ENCODE results near the gene PRDM7.
"Not testable (repeated sequence)": the region's sequence is repeated elsewhere in the genome, so short reads cannot be mapped to it uniquely, and the experiment has no call there.

The PRDM7 gene

DNA sequence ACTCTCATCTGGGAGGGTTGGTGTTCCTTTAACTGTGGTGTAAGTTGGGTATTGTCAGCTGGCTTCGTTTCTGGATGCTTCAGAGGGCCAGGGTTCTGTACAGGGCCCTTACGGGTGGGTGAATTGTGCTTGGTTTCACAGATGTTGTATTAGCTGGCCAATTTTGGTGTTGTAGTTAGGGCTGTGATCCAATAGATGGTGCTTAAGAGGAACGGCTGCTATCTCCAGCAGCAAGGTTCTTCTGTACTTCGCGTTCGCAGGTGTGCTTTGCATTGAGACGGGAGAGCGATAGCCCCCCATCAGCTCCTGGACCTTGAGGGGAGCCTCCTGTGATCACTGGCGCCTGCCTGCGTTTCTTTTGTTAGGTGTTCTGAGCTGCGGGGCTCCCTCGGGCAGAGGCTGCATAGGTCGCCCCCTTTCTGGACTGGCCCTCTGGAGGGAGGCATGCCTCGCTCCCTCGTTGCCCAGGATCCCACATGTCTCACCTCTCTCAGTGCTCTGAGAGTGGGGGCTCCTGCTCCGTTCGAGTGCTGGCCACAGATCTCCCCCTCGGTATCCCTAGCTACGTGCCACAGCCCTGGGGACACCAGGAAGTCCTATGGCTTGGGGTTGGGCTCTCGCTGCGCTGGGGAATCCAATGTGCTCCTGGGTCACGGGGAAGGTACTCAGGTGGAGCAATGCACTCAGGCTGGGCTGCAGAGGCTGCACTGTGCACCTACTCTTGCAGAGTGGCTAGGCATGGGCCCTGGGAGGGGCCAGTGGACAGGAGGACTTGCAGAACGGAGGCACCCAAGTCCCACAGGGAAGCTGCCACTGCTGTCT is 837 bp upstream of the PRDM7 start:
- H3K27ac ChIP-seq: no peak overlapping the region
- DNase-seq (ENCODE audit: low read depth, low spot score): no peak

DNA sequence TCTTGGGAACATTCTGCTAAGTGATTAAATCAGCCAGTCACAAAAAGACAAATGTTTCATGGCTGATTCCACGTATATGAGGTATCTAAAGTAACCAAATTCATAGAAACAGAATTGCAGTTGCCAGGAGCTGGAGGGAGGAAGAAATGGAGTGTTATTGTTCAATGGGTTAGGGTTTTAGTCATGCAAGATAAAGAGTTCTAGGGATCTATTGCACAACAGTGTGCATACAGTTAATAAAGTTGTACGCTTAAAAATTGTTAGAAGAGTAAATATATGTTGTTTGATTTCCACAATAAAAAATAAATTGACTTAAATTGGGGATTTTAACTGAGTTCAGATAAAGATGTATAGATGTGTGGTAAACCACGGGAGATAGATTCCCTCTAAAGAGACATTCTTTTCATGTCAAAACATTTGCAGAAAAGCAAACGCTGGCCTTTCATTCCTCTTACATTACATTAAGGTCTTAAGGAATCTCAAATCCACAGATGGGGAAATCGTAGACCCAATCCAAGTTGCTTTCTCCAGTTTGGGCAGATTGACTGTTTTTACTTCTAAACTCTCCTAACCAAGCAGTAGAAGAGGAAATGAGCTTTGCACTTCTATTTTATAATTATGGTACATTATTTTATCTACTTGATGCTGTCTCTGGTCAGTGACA is 4.6 kb downstream of the PRDM7 start:
- no peak overlapping the region for H3K27ac ChIP-seq
- DNase-seq (ENCODE audit: low read depth, low spot score): no peak

DNA sequence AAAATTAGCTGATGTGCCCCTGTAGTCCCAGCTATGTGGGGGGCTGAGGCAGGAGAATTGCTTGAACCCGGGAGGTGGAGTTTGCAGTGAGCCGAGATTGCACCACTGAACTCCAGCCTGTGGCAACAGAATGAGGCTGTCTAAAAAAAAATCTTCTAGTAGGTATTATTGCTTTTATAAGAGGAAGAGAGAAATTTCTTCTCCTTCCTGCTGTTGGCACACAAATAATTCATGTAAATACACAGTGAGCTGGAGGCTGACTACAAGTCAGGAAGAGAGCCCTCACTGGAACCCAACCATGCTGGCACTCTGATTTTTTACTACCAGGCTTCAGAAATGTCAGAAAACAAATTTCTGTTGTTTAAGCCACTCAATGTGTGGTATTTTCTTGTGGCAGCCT is 6.7 kb downstream of the PRDM7 start:
- DNase-seq (ENCODE audit: low read depth, low spot score): no peak
- no peak overlapping the region for H3K27ac ChIP-seq

DNA sequence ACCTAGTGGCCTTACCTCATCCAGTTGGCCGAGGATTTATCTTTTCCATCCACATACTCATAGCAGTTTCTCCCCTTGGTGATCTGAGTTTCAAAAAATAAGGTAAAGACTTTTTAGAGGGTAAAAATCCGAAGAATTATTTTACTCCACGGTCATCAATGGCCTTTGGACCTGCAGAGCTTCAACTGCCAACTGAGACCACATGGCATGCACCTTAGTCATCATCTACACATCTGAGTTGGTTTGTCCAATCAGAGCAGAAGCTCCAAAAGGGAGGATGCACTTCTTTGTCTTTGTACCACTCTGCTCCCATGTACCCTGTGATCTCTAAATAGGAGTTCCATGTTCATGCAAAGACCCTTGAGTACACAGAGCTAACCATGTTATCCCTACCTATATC is 15.7 kb downstream of the PRDM7 start:
- no peak overlapping the region for H3K27ac ChIP-seq
- no peak for DNase-seq (ENCODE audit: low read depth, low spot score)

DNA sequence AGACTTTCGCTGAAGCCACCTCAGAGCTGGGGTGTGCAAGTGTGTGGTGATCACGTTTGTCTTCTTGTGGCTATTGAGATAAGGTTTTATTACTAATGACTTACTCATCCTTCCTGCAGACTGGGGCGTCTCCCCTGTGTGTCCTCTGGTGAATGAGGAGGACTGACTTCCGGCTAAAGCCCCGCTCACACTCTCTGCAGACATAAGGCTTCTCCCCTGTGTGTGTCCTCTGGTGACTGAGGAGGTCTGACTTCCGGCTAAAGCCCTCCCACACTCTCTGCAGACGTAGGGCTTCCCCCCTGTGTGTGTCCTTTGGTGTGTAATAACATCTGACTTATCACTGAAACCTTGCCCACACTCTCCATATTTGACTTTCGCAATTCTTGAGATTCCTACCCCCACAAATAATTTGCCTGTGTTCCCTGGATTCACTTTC is 19.4 kb downstream of the PRDM7 start:
- H3K27ac ChIP-seq: no peak overlapping the region
- DNase-seq (ENCODE audit: low read depth, low spot score): no peak

DNA sequence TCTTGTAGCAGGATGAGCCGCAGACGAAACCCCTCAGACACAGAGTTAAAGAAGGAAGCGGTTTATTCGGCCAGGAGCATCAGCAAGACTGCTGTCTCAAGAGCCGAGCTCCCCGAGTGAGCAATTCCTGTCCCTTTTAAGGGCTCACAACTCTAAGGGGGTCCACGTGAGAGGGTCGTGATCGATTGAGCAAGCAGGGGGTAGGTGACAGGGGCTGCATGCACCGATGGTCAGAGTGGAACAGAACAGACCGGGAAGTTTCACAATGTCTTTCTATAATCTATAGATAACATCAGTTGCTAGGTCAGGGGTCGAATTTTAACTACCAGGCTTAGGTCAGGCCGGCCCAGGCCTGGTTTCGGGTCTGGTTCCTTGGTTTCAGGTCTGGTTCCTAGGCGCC is 20.6 kb downstream of the PRDM7 start:
- H3K27ac ChIP-seq; DNase-seq (ENCODE audit: low read depth, low spot score): not testable (repeated sequence)

DNA sequence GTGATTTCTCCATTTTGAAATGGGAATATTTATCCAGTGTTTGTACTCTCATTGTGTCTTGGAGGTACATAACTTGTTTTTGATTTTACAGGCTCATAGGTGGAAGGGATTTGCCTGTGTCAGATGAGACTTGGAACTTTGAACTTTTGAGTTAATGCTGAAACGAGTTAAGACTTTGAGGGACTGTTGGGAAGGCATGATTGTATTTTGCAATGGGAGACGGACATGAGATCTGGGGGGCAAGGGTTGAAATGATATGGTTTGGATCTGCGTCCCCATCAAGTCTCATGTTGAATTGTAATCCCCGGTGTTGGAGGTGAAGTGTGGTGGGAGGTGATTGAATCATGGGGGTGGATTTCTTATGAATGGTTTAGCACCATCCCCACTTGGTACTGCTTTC is 21.8 kb downstream of the PRDM7 start:
- no peak overlapping the region for H3K27ac ChIP-seq

DNA sequence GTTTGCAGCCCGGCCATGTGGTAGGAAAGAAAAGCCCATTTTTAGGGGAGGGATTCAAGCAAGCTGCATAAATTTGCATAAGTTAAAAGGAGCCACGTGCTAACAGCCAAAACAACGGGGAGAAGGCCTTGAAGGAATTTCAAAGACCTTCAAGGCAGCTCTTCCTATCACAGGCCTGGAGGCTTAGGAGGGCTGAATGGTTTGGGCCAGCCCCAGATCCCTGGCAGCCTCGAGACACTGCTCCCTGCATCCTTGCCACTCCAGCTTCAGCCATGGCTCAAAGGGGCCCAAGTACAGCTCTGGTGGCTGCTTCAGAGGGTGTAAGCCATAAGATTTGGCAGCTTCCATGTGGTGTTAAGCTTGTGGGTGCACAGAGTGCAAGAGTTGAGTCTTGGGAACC is 22.6 kb downstream of the PRDM7 start:
- no peak overlapping the region for H3K27ac ChIP-seq
- no peak for DNase-seq (ENCODE audit: low read depth, low spot score)

More for the DNA sequence above, 21.8 kb downstream of the PRDM7 start:
- no peak for DNase-seq (ENCODE audit: low read depth, low spot score)

DNA sequence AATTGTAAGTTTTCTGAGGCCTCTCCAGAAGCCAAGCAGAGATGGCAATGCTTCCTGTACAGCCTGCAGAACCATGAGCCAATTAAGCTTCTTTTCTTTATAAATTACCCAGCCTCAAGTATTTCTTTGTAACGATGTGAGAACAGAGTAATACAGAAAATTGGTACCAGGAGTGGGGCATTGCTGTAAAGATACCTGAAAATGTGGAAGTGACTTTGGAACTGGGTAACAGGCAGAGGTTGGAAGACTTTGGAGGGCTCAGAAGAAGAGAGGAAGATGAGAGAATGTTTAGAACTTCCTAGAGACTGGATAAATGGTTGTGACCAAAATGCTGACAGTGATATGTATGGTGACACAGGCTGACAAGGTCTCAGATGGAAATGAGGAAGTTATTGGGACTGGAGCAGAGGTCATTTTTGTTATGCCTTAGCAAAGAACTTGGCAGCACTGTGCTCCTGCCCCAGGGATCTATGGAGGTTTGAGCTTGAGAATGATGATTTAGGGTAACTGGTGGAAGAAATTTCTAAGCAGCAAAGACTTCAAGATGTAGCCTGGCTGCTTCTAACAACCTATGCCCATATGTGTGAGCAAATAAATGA is 23.1 kb downstream of the PRDM7 start:
- H3K27ac ChIP-seq: no peak overlapping the region
- DNase-seq (ENCODE audit: low read depth, low spot score): no peak

DNA sequence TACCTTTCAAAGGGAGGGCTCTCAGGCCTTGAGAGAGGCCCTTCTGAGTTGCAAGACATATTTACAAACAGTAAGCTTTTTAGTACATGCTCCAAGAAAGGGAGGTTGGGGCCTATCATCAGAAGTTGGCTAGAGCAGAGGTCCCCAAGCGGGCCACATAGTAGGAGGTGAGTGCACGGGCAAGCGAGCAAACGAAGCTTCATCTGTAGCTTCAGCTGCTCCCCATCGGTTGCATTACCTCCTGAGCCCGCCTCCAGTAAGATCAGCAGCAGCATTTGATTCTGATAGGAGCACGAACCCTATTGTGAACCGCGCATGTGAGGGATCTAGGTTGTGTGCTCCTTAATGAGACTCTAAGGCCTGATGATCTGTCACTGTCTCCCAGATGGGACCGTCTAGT is 26.2 kb downstream of the PRDM7 start:
- H3K27ac ChIP-seq: no peak overlapping the region
- no peak for DNase-seq (ENCODE audit: low read depth, low spot score)

DNA sequence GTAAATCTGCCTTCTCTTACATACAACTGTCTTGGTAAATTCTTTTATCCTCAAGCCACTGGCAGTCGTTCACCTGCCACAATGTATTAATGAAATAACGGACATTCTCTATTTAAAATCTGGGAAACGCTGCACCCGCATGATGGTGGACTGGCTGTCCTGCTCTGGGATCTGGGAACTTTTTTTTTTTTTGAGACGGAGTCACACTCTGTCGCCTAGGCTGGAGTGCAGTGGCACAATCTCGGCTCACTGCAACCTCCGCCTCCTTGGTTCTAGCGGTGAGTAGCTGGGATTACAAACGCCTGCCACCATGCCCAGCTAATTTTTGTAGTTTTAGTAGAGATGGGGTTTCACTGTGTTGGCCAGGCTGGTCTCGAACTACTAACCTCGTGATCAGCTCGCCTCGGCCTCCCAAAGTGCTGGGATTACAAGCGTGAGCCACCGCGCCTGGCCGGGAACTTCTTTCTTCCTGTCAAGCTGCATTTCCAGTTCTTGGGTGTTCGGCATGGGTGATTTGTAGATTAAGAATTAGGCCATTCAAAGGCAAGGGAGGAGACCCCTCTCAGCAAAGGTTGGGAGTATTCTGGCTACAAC is 28.3 kb downstream of the PRDM7 start:
- no peak for DNase-seq (ENCODE audit: low read depth, low spot score)
- H3K27ac ChIP-seq: no peak overlapping the region

DNA sequence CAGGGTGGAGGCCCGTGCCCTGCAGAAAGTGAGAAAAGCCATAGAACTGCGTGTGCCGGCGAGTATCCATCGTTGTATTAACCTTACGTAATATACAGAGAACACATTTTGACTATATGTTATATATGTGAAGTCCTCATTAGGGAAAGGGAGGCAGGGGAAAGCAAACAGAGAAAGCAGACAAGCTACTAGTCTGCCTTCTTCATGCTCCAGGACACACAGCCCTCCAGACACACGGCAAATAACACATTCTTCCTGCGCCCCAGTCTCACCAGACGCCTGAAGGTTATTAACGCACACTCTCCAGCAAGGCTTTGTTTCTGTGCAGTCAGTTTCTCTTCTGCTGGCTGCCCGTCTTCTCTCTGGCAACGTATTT is 28.8 kb downstream of the PRDM7 start:
- H3K27ac ChIP-seq: no peak overlapping the region

DNA sequence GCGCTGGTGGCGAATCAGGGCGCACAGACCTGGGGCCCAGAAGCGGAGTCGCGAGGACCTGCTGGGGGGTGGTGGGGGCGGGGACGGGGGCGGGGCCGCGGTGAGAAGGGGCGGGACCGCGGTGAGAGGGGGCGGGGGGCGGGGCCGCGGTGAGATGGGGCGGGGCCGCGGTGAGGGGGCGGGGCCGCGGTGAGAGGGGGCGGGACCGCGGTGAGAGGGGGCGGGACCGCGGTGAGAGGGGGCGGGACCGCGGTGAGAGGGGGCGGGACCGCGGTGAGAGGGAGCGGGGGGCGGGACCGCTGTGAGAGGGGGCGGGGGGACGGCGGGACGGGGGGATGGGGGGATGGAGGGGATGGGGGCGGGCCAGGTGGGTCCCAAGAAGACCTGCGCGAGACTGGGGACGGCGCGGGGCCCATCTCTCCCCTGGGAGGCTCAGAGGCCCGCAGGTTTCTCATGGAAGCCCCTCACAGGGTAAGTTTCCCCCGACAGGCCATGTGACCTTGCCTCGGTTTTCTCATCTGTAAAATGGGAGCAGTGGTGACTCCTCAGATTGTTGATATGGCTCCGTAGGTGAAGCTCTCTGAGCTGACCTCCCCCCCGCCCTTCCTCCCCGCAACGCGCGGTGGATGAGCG is 29.3 kb downstream of the PRDM7 start:
- no peak for DNase-seq (ENCODE audit: low read depth, low spot score)
- H3K27ac ChIP-seq: no peak overlapping the region

More for the DNA sequence above, 28.8 kb downstream of the PRDM7 start:
- DNase-seq (ENCODE audit: low read depth, low spot score): no peak

DNA sequence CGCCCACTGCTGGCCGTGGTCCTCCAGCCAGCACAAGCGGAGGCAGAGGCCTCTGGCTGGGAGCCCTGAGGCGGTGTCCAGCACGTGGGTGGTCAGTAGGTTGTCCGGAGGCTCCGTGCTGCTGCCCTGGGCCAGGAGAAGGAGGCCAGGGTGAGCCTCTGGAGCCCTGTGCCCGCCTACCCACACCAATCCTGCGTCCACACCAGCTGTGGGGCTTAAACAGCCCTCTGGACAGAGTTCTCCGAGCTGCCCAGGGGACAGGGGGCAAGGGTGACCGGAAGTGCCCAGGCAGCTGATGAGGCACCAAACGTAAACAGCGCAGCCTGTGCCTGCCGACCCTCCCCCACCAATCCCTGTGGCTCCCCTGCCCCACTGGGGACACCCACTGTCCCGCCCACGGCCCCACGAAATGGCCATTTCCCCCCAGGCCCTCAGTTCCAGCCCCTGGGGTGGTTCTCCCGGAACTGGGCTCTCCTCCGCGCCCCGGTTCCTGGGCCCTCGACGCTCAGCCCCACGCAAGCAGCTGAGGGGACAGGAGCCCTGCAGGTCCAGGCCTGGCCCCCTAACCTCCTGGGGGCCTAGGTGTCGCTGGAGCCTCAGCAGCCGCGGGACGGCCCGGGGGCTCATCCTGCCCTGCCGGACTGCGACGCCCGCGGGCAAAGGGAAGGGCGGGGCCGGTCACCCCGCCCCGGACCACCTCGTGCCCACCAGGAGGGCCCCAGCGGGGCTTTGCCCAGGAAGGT is 30.0 kb downstream of the PRDM7 start:
- no peak overlapping the region for H3K27ac ChIP-seq
- no peak for DNase-seq (ENCODE audit: low read depth, low spot score)

DNA sequence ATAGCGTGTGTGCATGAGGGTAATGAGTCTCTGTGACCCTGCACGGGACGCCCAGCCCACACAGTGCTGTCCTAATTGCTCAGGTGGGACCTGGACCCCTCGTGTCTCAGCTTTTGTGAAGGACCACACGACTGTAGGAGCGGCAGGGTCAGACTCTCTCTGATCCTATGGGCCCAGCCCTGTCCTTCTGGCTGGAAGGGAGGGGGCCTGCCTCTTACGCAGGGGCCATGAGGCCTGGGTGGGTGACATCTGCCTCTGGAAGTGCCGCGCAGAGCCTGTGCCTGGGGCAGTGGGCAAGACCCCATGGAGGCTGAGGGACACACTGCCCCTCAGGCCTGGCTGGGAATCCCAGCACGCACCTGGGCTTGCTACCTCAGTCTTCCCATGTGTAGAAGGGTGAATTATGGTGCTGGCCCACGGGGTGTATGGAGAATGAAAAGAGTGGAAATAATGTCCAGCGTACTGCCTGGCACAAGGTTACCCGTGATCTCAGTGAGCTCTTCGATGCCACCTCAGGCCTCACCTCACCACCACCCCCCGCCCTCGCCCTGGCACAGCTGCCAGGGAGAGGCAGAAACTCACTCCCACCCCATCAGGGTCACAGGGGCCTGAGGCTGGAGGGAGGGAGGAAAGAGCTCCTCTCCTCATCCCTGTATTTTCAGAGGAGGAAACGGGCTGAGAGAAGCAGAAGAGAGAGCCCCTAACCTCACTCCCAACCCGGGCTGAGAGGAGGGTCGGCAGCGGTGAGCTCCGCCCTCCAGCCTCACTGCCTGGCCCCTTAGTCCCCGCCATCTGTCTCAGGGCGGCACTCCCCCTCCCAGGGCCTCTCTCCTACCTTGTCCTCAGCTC is 30.8 kb downstream of the PRDM7 start:
- no peak overlapping the region for H3K27ac ChIP-seq
- DNase-seq (ENCODE audit: low read depth, low spot score): no peak

DNA sequence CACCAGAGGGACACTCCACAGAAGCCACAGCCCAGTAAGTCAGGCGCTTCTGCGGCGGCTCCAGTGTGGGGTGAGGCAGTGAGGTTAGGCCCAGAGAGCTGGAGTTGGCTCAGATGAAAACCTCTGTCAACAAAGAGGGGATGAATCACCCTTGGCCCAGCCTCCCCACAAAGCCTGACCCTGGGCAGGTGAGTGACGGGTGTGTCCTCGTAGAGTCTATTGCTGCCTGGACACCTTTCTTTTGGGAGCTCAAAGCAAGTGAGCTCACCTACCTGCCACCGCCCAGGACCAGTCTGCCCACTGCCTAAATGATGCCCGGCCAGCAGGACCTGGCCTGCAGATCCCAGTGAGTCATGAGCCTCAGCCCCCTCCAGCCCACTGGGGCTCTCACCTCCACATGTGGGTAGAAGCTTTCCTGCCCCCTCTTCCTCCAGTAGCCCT is 33.0 kb downstream of the PRDM7 start:
- H3K27ac ChIP-seq: peak overlapping the region; percentile 36
- DNase-seq (ENCODE audit: low read depth, low spot score): peak; percentile 77

DNA sequence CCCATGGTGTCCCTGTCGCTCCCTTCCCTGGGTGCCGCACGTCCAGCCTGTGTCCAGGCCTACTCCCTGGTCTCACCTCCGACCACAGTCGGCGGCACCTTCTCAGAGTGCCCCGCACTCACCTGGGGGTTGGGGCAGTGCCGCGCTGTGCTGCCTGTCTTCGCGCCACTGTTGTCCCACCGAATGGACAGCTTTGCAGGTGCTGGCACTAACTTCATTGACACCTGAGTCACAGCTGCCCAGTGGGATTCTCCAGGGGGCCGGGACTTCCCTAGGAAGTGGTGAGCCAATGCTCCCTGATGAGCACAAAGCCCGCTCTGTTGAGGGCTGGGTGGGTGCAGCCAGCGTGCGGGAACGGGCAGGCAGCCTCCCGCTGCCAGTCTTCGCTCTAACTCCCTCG is 33.6 kb downstream of the PRDM7 start:
- peak overlapping the region; percentile 36 for H3K27ac ChIP-seq
- DNase-seq (ENCODE audit: low read depth, low spot score): no peak

DNA sequence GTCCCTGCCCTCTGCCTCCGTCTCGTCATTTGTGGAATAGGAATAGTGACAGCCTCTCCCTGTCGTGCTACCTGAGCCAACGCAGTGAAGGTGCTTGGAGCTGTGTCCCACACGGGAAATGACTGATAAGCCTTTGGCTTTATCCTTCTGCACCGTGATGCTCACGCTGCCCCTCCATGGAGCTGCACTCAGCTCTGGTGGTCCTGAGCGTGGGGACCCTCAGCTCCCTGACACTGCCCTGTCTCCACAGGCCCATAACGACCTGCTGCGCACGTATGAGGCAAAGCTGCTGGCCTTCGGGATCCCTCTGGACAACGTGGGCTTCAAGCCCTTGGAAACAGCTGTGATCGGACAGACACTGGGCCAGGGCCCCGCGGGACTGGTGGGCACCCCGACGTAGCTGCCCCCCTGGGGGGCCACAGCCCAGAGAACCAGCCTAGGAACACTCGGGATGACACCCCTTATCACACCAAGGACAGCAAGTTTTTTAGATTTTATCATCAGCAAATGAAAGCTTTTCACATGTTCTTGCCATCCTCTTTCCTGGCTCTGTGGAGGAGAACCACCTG is 34.1 kb downstream of the PRDM7 start:
- no peak overlapping the region for H3K27ac ChIP-seq
- DNase-seq (ENCODE audit: low read depth, low spot score): no peak
